Measurements from ENCODE around the gene EVI5. TPM values are rescaled to one million over a fixed set of nuclear protein-coding genes. Genes with fewer than 3 reads are reported as not detected.

Gene EVI5
- total and polyA plus RNA-seq, 8 donors = 1.8 to 200 (median 52.0) TPM

DNA sequence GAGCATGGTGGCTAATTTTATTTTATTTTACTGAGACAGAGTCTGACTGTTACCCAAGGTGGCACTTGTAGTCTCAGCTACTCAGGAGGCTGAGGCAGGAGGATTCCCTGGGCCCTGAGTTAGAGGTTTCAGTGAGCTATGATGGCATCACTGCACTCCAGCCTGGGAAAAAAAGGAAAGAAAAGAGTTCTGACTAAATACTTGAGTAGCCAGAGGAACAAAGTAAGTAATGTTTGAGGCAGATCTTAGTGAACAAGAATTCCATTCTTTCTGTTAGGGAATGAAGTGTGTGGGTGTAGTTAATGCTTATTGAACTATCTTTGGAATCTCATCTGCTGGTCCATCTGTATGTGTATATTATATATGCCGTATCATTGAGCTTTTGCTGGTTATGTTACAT is 13.1 kb upstream of the EVI5 start:
- Histone ChIP-seq H3K9me3 (no peaks in the 10 kb centered on the region), H3K4me1 (no peaks in the 10 kb centered on the region), H3K27me3 (no peaks in the 10 kb centered on the region), H3K36me3 (no peaks in the 10 kb centered on the region), H3K4me3 (no peak overlapping the region), H3K27ac (no peak overlapping the region)
- TF ChIP-seq, protein P1, sequence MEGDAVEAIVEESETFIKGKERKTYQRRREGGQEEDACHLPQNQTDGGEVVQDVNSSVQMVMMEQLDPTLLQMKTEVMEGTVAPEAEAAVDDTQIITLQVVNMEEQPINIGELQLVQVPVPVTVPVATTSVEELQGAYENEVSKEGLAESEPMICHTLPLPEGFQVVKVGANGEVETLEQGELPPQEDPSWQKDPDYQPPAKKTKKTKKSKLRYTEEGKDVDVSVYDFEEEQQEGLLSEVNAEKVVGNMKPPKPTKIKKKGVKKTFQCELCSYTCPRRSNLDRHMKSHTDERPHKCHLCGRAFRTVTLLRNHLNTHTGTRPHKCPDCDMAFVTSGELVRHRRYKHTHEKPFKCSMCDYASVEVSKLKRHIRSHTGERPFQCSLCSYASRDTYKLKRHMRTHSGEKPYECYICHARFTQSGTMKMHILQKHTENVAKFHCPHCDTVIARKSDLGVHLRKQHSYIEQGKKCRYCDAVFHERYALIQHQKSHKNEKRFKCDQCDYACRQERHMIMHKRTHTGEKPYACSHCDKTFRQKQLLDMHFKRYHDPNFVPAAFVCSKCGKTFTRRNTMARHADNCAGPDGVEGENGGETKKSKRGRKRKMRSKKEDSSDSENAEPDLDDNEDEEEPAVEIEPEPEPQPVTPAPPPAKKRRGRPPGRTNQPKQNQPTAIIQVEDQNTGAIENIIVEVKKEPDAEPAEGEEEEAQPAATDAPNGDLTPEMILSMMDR (IDR thresholded peaks at IDR 0.05) = no peak
- intact Hi-C loops (cut with DNase I; ENCODE audit: low total_unique reads) = no loop called here
- DNase-seq = no peak
- 65 to 82% (median 72%) methylated on average over 1 of the region's 1 CpG for WGBS, 5 donors

DNA sequence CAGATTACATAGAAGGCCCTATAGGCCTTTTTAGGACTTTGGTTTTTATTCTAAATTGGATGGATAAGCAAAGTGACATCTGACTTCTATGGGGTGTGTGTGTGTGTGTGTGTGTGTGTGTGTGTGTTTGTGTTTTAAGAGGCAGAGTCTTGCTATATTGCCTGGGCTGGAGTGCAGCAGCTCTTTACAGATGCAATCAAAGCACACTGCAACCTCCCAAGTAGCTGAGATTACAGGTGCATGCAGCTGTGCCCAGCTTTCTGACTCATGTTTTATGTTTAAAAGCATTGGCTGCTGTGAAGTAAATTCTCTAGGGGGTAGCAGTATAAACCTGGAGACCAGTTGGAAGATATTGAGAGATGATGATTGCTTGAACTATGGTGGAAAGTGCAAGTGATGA is 12.4 kb upstream of the EVI5 start:
- DNase-seq = no peak
- TF ChIP-seq POLR2A (IDR thresholded peaks at IDR 0.05) (no peak), EP300 (IDR thresholded peaks at IDR 0.05) (no peak), POLR2AphosphoS5 (IDR thresholded peaks at IDR 0.05) (no peak)
- TF ChIP-seq, protein P1 (IDR thresholded peaks at IDR 0.05) = no peak
- Histone ChIP-seq H3K9me3 (no peaks in the 10 kb centered on the region), H3K4me1 (no peaks in the 10 kb centered on the region), H3K27me3 (no peaks in the 10 kb centered on the region), H3K27ac (no peak overlapping the region), H3K4me3 (no peak overlapping the region), H3K36me3 (no peaks in the 10 kb centered on the region)
- intact Hi-C loops (cut with DNase I; ENCODE audit: low total_unique reads) = no loop called here

DNA sequence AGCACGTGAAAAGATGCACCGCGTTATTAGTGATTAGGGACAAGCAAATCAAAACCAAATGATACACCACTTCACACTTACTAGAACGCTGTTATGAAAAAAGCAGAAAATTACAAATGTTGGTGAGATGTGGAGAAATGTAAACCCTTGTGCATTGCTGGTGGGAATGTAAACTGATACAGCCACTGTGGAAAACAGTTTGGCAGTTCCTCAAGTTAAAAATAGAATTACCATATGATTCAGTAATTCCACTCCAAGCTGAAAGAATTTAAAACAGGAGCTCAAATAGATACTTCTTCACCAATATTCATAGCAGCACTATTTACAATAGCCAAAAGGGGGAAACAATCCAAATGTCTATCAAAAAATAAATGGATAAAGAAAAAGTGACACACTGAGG is 10.3 kb upstream of the EVI5 start:
- Histone ChIP-seq H3K36me3 (no peaks in the 10 kb centered on the region), H3K27ac (no peak overlapping the region), H3K27me3 (no peaks in the 10 kb centered on the region), H3K9me3 (no peaks in the 10 kb centered on the region), H3K4me3 (no peak overlapping the region), H3K4me1 (no peaks in the 10 kb centered on the region)
- intact Hi-C loops (cut with DNase I; ENCODE audit: low total_unique reads) = no loop called here
- WGBS, 5 donors = 90 to 97% (median 94%) methylated on average over 4 of the region's 4 CpGs
- no peak for DNase-seq
- TF ChIP-seq POLR2AphosphoS5 (IDR thresholded peaks at IDR 0.05) (no peak), POLR2A (IDR thresholded peaks at IDR 0.05) (no peak), EP300 (IDR thresholded peaks at IDR 0.05) (no peak)
- TF ChIP-seq, protein P1 (IDR thresholded peaks at IDR 0.05) = no peak

DNA sequence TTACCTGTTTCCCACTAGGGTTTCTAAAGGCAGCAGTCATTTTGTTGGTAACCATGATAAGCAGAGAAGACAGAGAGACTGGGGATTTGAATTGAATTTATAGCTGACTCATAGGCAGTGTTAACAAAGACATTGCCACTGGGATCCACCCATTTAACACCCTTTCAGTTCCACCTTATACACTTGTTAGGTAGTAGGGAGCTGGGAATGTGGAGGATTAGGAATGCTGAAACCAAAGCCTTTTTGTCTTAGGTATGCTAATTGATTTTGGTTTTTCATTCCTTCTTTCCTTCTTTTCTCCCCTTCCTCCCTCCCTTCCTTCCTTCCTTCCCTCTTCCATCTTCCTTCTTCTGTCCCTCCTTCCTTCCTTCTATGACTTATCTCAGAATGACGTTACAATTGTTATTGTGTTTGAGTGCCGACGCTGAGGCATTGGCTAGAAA is 7.5 kb upstream of the EVI5 start:
- DNase-seq = peak in 1 of 2 donors; percentile 53
- intact Hi-C loops (cut with DNase I; ENCODE audit: low total_unique reads) = no loop called here
- H3K27me3 ChIP-seq = no peaks in the 10 kb centered on the region
- no peaks in the 10 kb centered on the region for H3K4me1 ChIP-seq
- no peaks in the 10 kb centered on the region for H3K36me3 ChIP-seq
- no peak overlapping the region for H3K4me3 ChIP-seq
- no peaks in the 10 kb centered on the region for H3K9me3 ChIP-seq
- 34 to 54% (median 49%) methylated on average over 3 of the region's 3 CpGs for WGBS, 5 donors
- no peak for TF ChIP-seq POLR2A (IDR thresholded peaks at IDR 0.05)
- TF ChIP-seq, protein P1 (IDR thresholded peaks at IDR 0.05) = no peak
- peak in 1 of 3 donors; percentile 35 for TF ChIP-seq POLR2AphosphoS5 (IDR thresholded peaks at IDR 0.05)
- no peak overlapping the region for H3K27ac ChIP-seq
